Measurements from ENCODE around the gene NTRK3.

Gene NTRK3

GRCh38 chr15:88020806-88021205 lies 235.7 kb downstream of the NTRK3 start:
- no peak for DNase-seq

- no peak for DNase-seq
Observed at GRCh38 chr15:88019656-88020055, 236.9 kb downstream of the NTRK3 start.

GRCh38 chr15:88018869-88019641 lies 237.5 kb downstream of the NTRK3 start:
- no peak for DNase-seq

GRCh38 chr15:88017753-88018152 lies 238.8 kb downstream of the NTRK3 start:
- DNase-seq: no peak

GRCh38 chr15:88016406-88016805 lies 240.1 kb downstream of the NTRK3 start:
- DNase-seq: no peak

- no peak for DNase-seq
Observed at GRCh38 chr15:88015228-88015860, 241.2 kb downstream of the NTRK3 start.

- no peak for DNase-seq
Observed at GRCh38 chr15:88014454-88015160, 241.9 kb downstream of the NTRK3 start.

GRCh38 chr15:88013111-88013510 lies 243.4 kb downstream of the NTRK3 start:
- DNase-seq: no peak

GRCh38 chr15:88012688-88013087 lies 243.9 kb downstream of the NTRK3 start:
- no peak for DNase-seq

GRCh38 chr15:88012233-88012632 lies 244.3 kb downstream of the NTRK3 start:
- DNase-seq: no peak

- no peak for DNase-seq
Observed at GRCh38 chr15:88011533-88011932, 245.0 kb downstream of the NTRK3 start.

- DNase-seq: no peak
Observed at GRCh38 chr15:88006146-88006545, 250.4 kb downstream of the NTRK3 start.

- no peak for DNase-seq
Observed at GRCh38 chr15:88004399-88004798, 252.1 kb downstream of the NTRK3 start.

- DNase-seq: no peak
Observed at GRCh38 chr15:88003541-88004327, 252.8 kb downstream of the NTRK3 start.

- no peak for DNase-seq
Observed at GRCh38 chr15:88002706-88003105, 253.8 kb downstream of the NTRK3 start.

GRCh38 chr15:87998630-87999029 lies 257.9 kb downstream of the NTRK3 start:
- no peak for DNase-seq

GRCh38 chr15:87986776-87987175 lies 269.8 kb downstream of the NTRK3 start:
- no peak for DNase-seq

- DNase-seq: no peak
Observed at GRCh38 chr15:87985451-87985850, 271.1 kb downstream of the NTRK3 start.

- DNase-seq: no peak
Observed at GRCh38 chr15:87981969-87982368, 274.6 kb downstream of the NTRK3 start.

GRCh38 chr15:87977907-87978306 lies 278.6 kb downstream of the NTRK3 start:
- no peak for DNase-seq

- DNase-seq: no peak
Observed at GRCh38 chr15:87976552-87976951, 280.0 kb downstream of the NTRK3 start.

GRCh38 chr15:87973501-87974215 lies 282.9 kb downstream of the NTRK3 start:
- DNase-seq: no peak
